Activated T-cell treated with anti-CD3 and anti-CD28 coated beads, Interleukin-2, amount 50 U/mL, for 4 hours (primary cell): ENCODE data around the gene HPS3. TPM values are rescaled to one million over a fixed set of nuclear protein-coding genes. Genes with fewer than 3 reads are reported as not detected.

Experiments used
- ATAC-seq, 2 donors: fragments of 200-7000 bp; cut with Tn5 transposase; one replicate each; pipeline ENCODE4 v1.10.0; 2021
- DNase-seq: peaks from one replicate; pipeline ENCODE4 v3.0.0-alpha.2; 2020
- H3K27me3 Mint-ChIP-seq: one replicate; pipeline ENCODE4 v1.8.0; 2021; ENCODE audit warnings: low read depth, mixed read lengths
- H3K36me3 Mint-ChIP-seq: one replicate; pipeline ENCODE4 v1.8.0; 2022; ENCODE audit warnings: mixed read lengths; ENCODE audit not compliant: insufficient read depth
- H3K4me1 Mint-ChIP-seq: one replicate; pipeline ENCODE4 v1.8.0; 2021; ENCODE audit warnings: low read depth, mixed read lengths
- H3K4me3 Mint-ChIP-seq: one replicate; pipeline ENCODE4 v1.8.0; 2021; ENCODE audit warnings: mild to moderate bottlenecking, moderate library complexity, mixed read lengths
- H3K9me3 Mint-ChIP-seq: one replicate; pipeline ENCODE4 v1.8.0; 2021; ENCODE audit warnings: mixed read lengths
- total RNA-seq, 3 donors: library from RNA; stranded (reverse); gene quantifications; one replicate each; pipeline ENCODE4 v1.2.1, GENCODE V29; 2021

HPS3 gene
- total RNA-seq, 3 donors from 2014 or later = 8.3 to 9.4 (median 9.0) TPM

GRCh38 chr3:149145974-149146373 is 16.5 kb downstream of the HPS3 start:
- Mint-ChIP-seq H3K27me3 (no peaks in the 10 kb centered on the region), H3K4me3 (no peak overlapping the region), H3K9me3 (no peaks in the 10 kb centered on the region), H3K4me1 (peaks cover 8% of the 10 kb centered on the region), H3K36me3 (peaks cover 29% of the 10 kb centered on the region)
- DNase-seq (no peak), ATAC-seq (no peak)

GRCh38 chr3:149150436-149150835 is 21.0 kb downstream of the HPS3 start:
- Mint-ChIP-seq H3K36me3 (peaks cover 33% of the 10 kb centered on the region), H3K4me1 (peaks cover 14% of the 10 kb centered on the region), H3K4me3 (no peak overlapping the region), H3K9me3 (no peaks in the 10 kb centered on the region), H3K27me3 (no peaks in the 10 kb centered on the region)
- ATAC-seq (no peak), DNase-seq (no peak)

- peaks cover 31% of the 10 kb centered on the region for H3K36me3 Mint-ChIP-seq
- ATAC-seq (no peak), DNase-seq (no peak)
- H3K4me1 Mint-ChIP-seq = peaks cover 14% of the 10 kb centered on the region
- no peaks in the 10 kb centered on the region for H3K27me3 Mint-ChIP-seq
- no peaks in the 10 kb centered on the region for H3K9me3 Mint-ChIP-seq
- no peak overlapping the region for H3K4me3 Mint-ChIP-seq
Observed at GRCh38 chr3:149151843-149152242, 22.4 kb downstream of the HPS3 start.

GRCh38 chr3:149152420-149152819 is 23.0 kb downstream of the HPS3 start:
- Mint-ChIP-seq H3K9me3 (no peaks in the 10 kb centered on the region), H3K36me3 (peaks cover 31% of the 10 kb centered on the region), H3K27me3 (no peaks in the 10 kb centered on the region), H3K4me1 (peaks cover 14% of the 10 kb centered on the region), H3K4me3 (no peak overlapping the region)
- ATAC-seq = peak; percentile 48 to 65
- DNase-seq = no peak

GRCh38 chr3:149153402-149153801 is 24.0 kb downstream of the HPS3 start:
- ATAC-seq = no peak
- DNase-seq = no peak
- peaks cover 31% of the 10 kb centered on the region for H3K36me3 Mint-ChIP-seq
- no peak overlapping the region for H3K4me3 Mint-ChIP-seq
- H3K4me1 Mint-ChIP-seq = peaks cover 14% of the 10 kb centered on the region
- no peaks in the 10 kb centered on the region for H3K9me3 Mint-ChIP-seq
- H3K27me3 Mint-ChIP-seq = no peaks in the 10 kb centered on the region

- H3K36me3 Mint-ChIP-seq = peaks cover 31% of the 10 kb centered on the region
- no peaks in the 10 kb centered on the region for H3K9me3 Mint-ChIP-seq
- no peak overlapping the region for H3K4me3 Mint-ChIP-seq
- DNase-seq (no peak), ATAC-seq (no peak)
- no peaks in the 10 kb centered on the region for H3K4me1 Mint-ChIP-seq
- H3K27me3 Mint-ChIP-seq = no peaks in the 10 kb centered on the region
Observed at GRCh38 chr3:149160754-149161300, 31.4 kb downstream of the HPS3 start.

- ATAC-seq = no peak
- H3K9me3 Mint-ChIP-seq = no peaks in the 10 kb centered on the region
- H3K36me3 Mint-ChIP-seq = peaks cover 36% of the 10 kb centered on the region
- no peak overlapping the region for H3K4me3 Mint-ChIP-seq
- H3K4me1 Mint-ChIP-seq = no peaks in the 10 kb centered on the region
- DNase-seq = no peak
- H3K27me3 Mint-ChIP-seq = no peaks in the 10 kb centered on the region
Observed at GRCh38 chr3:149162007-149162406, 32.6 kb downstream of the HPS3 start.

- DNase-seq = no peak
- Mint-ChIP-seq H3K36me3 (peaks cover 38% of the 10 kb centered on the region), H3K4me3 (no peak overlapping the region), H3K4me1 (no peaks in the 10 kb centered on the region), H3K27me3 (no peaks in the 10 kb centered on the region), H3K9me3 (no peaks in the 10 kb centered on the region)
- no peak for ATAC-seq
Observed at GRCh38 chr3:149163066-149163465, 33.6 kb downstream of the HPS3 start.

- no peaks in the 10 kb centered on the region for H3K4me1 Mint-ChIP-seq
- ATAC-seq (no peak), DNase-seq (no peak)
- H3K9me3 Mint-ChIP-seq = no peaks in the 10 kb centered on the region
- no peak overlapping the region for H3K4me3 Mint-ChIP-seq
- H3K36me3 Mint-ChIP-seq = peaks cover 41% of the 10 kb centered on the region
- H3K27me3 Mint-ChIP-seq = no peaks in the 10 kb centered on the region
Observed at GRCh38 chr3:149167898-149168297, 38.5 kb downstream of the HPS3 start.

GRCh38 chr3:149170672-149171071 is 41.2 kb downstream of the HPS3 start:
- Mint-ChIP-seq H3K27me3 (no peaks in the 10 kb centered on the region), H3K36me3 (peaks cover 40% of the 10 kb centered on the region), H3K4me3 (no peak overlapping the region), H3K9me3 (no peaks in the 10 kb centered on the region), H3K4me1 (peaks cover 7% of the 10 kb centered on the region)
- no peak for DNase-seq
- no peak for ATAC-seq

- H3K36me3 Mint-ChIP-seq = peaks cover 37% of the 10 kb centered on the region
- no peaks in the 10 kb centered on the region for H3K27me3 Mint-ChIP-seq
Observed at GRCh38 chr3:149174901-149175300, 45.5 kb downstream of the HPS3 start.

GRCh38 chr3:149177122-149177521 is 47.7 kb downstream of the HPS3 start:
- peaks cover 29% of the 10 kb centered on the region for H3K36me3 Mint-ChIP-seq
- H3K9me3 Mint-ChIP-seq = no peaks in the 10 kb centered on the region
- no peak for ATAC-seq
- no peak overlapping the region for H3K4me3 Mint-ChIP-seq
- peaks cover 7% of the 10 kb centered on the region for H3K4me1 Mint-ChIP-seq
- no peak for DNase-seq
- H3K27me3 Mint-ChIP-seq = no peaks in the 10 kb centered on the region

More at GRCh38 chr3:149174901-149175300, 45.5 kb downstream of the HPS3 start:
- Mint-ChIP-seq H3K9me3 (no peaks in the 10 kb centered on the region), H3K4me1 (peaks cover 7% of the 10 kb centered on the region), H3K4me3 (no peak overlapping the region)
- ATAC-seq = peak; percentile 60 to 90
- DNase-seq = no peak

- no peak overlapping the region for H3K4me3 Mint-ChIP-seq
- no peaks in the 10 kb centered on the region for H3K27me3 Mint-ChIP-seq
- peaks cover 17% of the 10 kb centered on the region for H3K36me3 Mint-ChIP-seq
- no peak for ATAC-seq
- no peaks in the 10 kb centered on the region for H3K9me3 Mint-ChIP-seq
- DNase-seq = no peak
- peaks cover 6% of the 10 kb centered on the region for H3K4me1 Mint-ChIP-seq
Observed at GRCh38 chr3:149179220-149179619, 49.8 kb downstream of the HPS3 start.

GRCh38 chr3:149180057-149180573 is 50.7 kb downstream of the HPS3 start:
- H3K4me1 Mint-ChIP-seq = peaks cover under 1% of the 10 kb centered on the region
- H3K27me3 Mint-ChIP-seq = no peaks in the 10 kb centered on the region
- ATAC-seq (no peak), DNase-seq (no peak)
- H3K36me3 Mint-ChIP-seq = peaks cover 18% of the 10 kb centered on the region
- no peaks in the 10 kb centered on the region for H3K9me3 Mint-ChIP-seq
- H3K4me3 Mint-ChIP-seq = no peak overlapping the region

- Mint-ChIP-seq H3K4me3 (no peak overlapping the region), H3K9me3 (no peaks in the 10 kb centered on the region), H3K36me3 (peaks cover 18% of the 10 kb centered on the region), H3K27me3 (no peaks in the 10 kb centered on the region), H3K4me1 (no peaks in the 10 kb centered on the region)
- no peak for DNase-seq
- no peak for ATAC-seq
Observed at GRCh38 chr3:149181182-149181581, 51.7 kb downstream of the HPS3 start.
